CD4-positive, alpha-beta memory T cell (primary cell): ENCODE data around the gene SPATA32. TPM values are rescaled to one million over a fixed set of nuclear protein-coding genes. Genes with fewer than 3 reads are reported as not detected.

Experiments
- CTCF ChIA-PET: fragments of 350-600 bp; sonication (Branson Sonifier 250); formaldehyde crosslinking; loops from one replicate; lab custom pipeline; 2021; ENCODE audit warnings: inconsistent platforms; ENCODE audit not compliant: partially characterized antibody; lab: Charles Lee
- POLR2A ChIA-PET: fragments of 350-600 bp; sonication (Branson Sonifier 250); formaldehyde crosslinking; loops from one replicate; lab custom pipeline; 2021; ENCODE audit not compliant: partially characterized antibody; lab: Charles Lee
- DNase-seq, 5 donors: peaks; one replicate each; pipeline versions ENCODE4 v3.0.0 to v3.0.0-alpha.2; 2020 to 2022; ENCODE audit warnings: mixed read lengths in 1 of 5
- H3K27ac ChIP-seq: one replicate; pipeline ENCODE4 v1.7.0; 2013; ENCODE audit warnings: low read depth, low read length
- H3K27me3 ChIP-seq: 2 replicates; pipeline ENCODE4 v1.7.0; 2013; ENCODE audit warnings: mild to moderate bottlenecking, low read length, moderate library complexity; ENCODE audit not compliant: insufficient read depth
- H3K36me3 ChIP-seq: 2 replicates; pipeline ENCODE4 v1.7.0; 2013; ENCODE audit warnings: mild to moderate bottlenecking, low read length, moderate library complexity; ENCODE audit not compliant: insufficient read depth
- H3K4me1 ChIP-seq: 2 replicates; pipeline ENCODE4 v1.7.0; 2013; ENCODE audit warnings: mild to moderate bottlenecking, low read length, moderate library complexity; ENCODE audit not compliant: insufficient read depth
- H3K4me3 ChIP-seq, 2 donors: one replicate each; pipeline ENCODE4 v1.7.0; 2013; ENCODE audit warnings: low read length in 2 of 2, mild to moderate bottlenecking in 1 of 2
- H3K9me3 ChIP-seq, 2 donors: one replicate each; pipeline ENCODE4 v1.7.0; 2013; ENCODE audit warnings: low read length in 2 of 2, control low read depth in 1 of 2; ENCODE audit not compliant: control insufficient read depth in 1 of 2
- H3K27ac Mint-ChIP-seq, 7 donors: one replicate each; pipeline ENCODE4 v1.8.0; 2020 to 2021; ENCODE audit warnings: mixed read lengths in 7 of 7, mild to moderate bottlenecking in 6 of 7, inconsistent platforms in 3 of 7, moderate library complexity in 3 of 7
- H3K27me3 Mint-ChIP-seq, 2 donors: one replicate each; pipeline ENCODE4 v1.8.0; 2020 to 2021; ENCODE audit warnings: mixed read lengths in 2 of 2
- H3K36me3 Mint-ChIP-seq, 2 donors: one replicate each; pipeline ENCODE4 v1.8.0; 2020 to 2021; ENCODE audit warnings: mixed read lengths in 2 of 2, inconsistent platforms in 1 of 2, mild to moderate bottlenecking in 1 of 2
- H3K4me1 Mint-ChIP-seq, 4 donors: one replicate each; pipeline ENCODE4 v1.8.0; 2020 to 2021; ENCODE audit warnings: mixed read lengths in 4 of 4, mild to moderate bottlenecking in 1 of 4
- H3K4me3 Mint-ChIP-seq, 8 donors: one replicate each; pipeline ENCODE4 v1.8.0; 2020 to 2021; ENCODE audit warnings: mixed read lengths in 8 of 8, mild to moderate bottlenecking in 7 of 8, moderate library complexity in 6 of 8, inconsistent platforms in 3 of 8
- H3K9me3 Mint-ChIP-seq, 8 donors: one replicate each; pipeline ENCODE4 v1.8.0; 2020 to 2021; ENCODE audit warnings: mixed read lengths in 8 of 8, mild to moderate bottlenecking in 5 of 8, inconsistent platforms in 3 of 8, moderate library complexity in 1 of 8
- intact Hi-C: fragments of 100-400 bp; cut with micrococcal nuclease; formaldehyde crosslinking; loops from one replicate; pipeline ENCODE4 v1.15.1; 2023
- polyA plus RNA-seq, 2 donors: library from polyadenylated mRNA; unstranded; fragments of 300-500 nt; fragmentation: Illumina TruSeq; gene quantifications; one replicate each; pipeline ENCODE4 v1.2.3, GENCODE V29; 2021
- total RNA-seq, 2 experiments: library from RNA; stranded (reverse); gene quantifications; one replicate each; pipeline ENCODE4 v1.2.3, GENCODE V29; 2021

Gene SPATA32
- total and polyA plus RNA-seq, 4 experiments from 2014 or later = 0.22 to 0.49 (median 0.33) TPM

DNA sequence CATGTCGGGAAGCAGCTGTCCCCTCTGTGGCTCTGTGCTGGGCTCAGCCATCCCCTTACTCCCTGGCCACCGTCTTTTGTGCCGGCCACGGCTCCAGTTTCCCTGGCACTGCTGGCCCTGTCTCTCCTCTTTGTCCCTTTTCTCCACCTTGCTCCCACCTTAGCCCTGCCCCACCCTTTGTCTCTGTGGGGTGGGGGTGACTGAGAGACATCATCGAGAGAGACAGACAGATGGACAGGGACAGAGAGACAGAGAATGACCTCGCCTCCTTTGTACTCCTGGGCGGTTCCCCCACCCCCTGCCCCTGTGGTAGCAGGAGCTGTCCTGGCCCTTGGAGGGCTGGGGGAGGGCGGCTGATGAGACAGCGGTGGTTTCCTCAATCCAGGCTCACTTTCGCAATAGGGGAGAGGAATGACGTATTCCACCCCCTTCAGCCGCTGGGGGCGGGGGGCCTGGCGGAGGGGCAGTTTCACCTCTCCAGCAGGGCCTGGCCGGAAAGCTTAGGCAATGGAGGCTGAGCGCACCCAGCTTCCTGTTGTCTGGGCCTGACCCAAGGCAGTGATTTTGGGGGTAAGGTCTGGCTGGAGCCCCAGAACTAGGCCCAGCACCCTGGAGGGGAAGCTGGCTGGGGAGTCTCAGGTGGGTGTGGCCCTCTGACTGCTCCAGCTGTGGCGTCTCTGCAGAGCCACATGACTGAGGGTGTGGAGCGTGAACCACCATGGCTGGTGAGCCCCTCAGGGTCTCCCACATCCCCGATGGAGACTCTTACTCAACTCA, 32.9 kb downstream of the SPATA32 start:
- Histone ChIP-seq H3K4me1 (peaks cover 95% of the 10 kb centered on the region), H3K36me3 (peaks cover 23% of the 10 kb centered on the region), H3K27me3 (no peaks in the 10 kb centered on the region), H3K4me3 (peak overlapping the region; percentile 43 to 74), H3K9me3 (no peaks in the 10 kb centered on the region), H3K27ac (peak overlapping the region; percentile 97)
- Mint-ChIP-seq H3K4me1 (peaks cover 48 to 99% (median 69%) of the 10 kb centered on the region in 4 donors), H3K9me3 (no peaks in the 10 kb centered on the region), H3K27me3 (no peaks in the 10 kb centered on the region), H3K4me3 (peak overlapping the region; percentile 96 to 100 (median 99)), H3K27ac (peak overlapping the region; percentile 99 to 100 (median 100)), H3K36me3 (peaks cover 4 to 56% of the 10 kb centered on the region in 2 donors)
- peak; percentile 78 to 97 (median 84) for DNase-seq
- intact Hi-C loops = loop anchor here (1.0 to 5.0 kb wide), 2 partner anchors 10 to 963 kb away; partner anchors contain the start of gene KANSL1
- CTCF ChIA-PET = interaction anchor here (0.7 to 14.0 kb wide), 9 partner anchors 10 to 156 kb away, joined by 3 to 449 read pairs (median 6); partner anchors contain the start of genes ACBD4, FMNL1 and HEXIM1
- POLR2A ChIA-PET = interaction anchor here (0.5 to 30.3 kb wide), 14 partner anchors 4 to 799 kb away, joined by 3 to 1143 read pairs (median 4); partner anchors contain the start of genes ACBD4, FMNL1, HEXIM1 and HEXIM2

DNA sequence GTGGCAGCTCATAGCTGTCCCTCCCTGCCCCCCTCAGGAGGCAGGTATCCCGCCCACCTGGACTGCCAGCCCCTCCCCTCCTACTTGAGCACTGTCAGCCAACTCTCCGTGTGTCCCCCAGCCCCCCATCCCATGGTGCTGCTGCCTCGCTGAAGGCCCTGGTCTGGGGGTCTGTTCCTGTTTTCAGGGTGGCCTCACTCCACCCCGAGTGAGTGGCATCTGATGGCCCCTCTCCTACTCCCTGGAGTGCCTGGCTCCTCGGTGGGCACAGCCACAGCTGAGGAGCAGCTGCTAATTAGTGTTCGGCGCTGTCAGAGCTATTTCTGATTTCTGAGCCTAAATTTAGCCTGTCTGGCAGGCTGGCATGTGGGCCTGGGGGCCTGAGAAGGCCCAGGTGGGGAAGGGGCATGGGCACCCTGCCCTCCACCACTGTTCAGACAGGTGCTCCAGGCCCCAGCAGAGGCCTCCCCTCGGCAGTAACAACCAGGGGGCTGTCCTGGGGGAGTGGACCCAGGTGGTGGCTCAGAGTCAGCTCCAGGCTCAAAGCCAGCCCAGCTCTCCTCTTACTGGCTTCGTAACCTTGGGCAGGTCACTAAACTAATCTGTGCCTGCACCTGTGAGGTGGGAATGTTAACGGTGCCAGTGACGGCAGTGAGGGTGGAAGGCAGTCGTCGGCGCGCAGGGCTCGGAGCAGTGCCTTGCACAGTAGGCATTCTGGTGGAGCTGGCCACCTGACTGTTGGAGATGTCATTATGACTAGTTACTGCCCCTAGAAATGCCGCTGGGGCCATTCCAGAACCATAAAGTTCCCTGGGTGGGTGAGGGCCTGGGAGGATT, 33.8 kb downstream of the SPATA32 start:
- Mint-ChIP-seq H3K36me3 (peaks cover 5 to 57% of the 10 kb centered on the region in 2 donors), H3K4me3 (peak overlapping the region; percentile 96 to 100 (median 99)), H3K4me1 (peaks cover 41 to 99% (median 65%) of the 10 kb centered on the region in 4 donors), H3K27me3 (no peaks in the 10 kb centered on the region), H3K27ac (peak overlapping the region; percentile 99 to 100 (median 100)), H3K9me3 (no peaks in the 10 kb centered on the region)
- peaks cover 90% of the 10 kb centered on the region for H3K4me1 ChIP-seq
- H3K9me3 ChIP-seq = no peaks in the 10 kb centered on the region
- CTCF ChIA-PET = interaction anchor here (0.8 to 14.0 kb wide), 10 partner anchors 8 to 157 kb away, joined by 3 to 449 read pairs (median 6); partner anchors contain the start of genes FMNL1 and HEXIM1
- no peaks in the 10 kb centered on the region for H3K27me3 ChIP-seq
- DNase-seq = peak in 2 of 5 donors; percentile 30 to 73
- intact Hi-C loops = loop anchor here (2.0 to 5.0 kb wide), 3 partner anchors 79 to 964 kb away; partner anchors contain the start of genes HEXIM1 and KANSL1
- H3K36me3 ChIP-seq = peaks cover 17% of the 10 kb centered on the region
- peak overlapping the region; percentile 43 to 74 for H3K4me3 ChIP-seq
- peak overlapping the region; percentile 97 for H3K27ac ChIP-seq
- POLR2A ChIA-PET = interaction anchor here (1.2 to 30.3 kb wide), 10 partner anchors 3 to 93 kb away, joined by 3 to 1143 read pairs (median 27); partner anchors contain the start of genes ACBD4, FMNL1, HEXIM1 and HEXIM2

DNA sequence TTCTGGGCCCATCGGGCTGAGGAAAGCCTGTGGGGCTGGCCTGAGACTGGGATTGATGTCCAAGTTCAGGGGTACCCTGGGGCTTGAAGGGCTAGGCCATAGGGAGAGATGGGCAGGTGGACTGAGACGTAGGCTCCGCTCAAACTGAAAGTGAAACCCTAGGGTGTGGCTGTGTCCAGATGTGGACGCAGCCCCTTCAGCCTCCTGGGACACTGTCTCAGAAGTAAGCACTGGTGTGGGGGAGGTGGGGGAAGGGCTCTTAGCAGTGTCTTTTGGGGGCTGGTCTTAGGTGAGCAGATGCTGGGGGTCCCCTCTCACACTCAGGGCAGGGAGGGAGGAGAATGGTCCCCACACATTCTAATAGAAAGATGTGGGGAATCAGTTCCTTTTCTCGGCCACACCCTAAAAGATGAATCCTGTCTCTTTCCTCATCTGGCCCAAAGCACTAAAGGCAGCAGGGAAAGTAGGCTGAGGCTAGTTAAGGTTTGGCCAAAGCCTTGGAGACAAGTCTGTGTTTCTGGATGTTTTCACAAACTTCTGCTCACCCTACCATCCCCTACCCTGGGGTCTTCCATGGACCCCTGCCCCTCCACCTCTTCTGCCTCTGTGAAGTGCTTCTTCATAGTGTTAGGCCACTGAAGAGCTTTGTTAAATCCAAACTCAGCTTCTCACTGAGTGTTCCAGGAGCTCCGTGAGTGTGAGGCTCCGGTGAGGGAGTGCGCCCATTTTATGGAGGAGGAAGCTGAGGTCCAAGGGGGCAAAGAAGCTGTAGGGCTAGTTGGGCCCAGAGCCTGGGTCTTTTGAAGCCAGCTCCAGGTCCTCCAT, 34.6 kb downstream of the SPATA32 start:
- Histone ChIP-seq H3K27ac (peak overlapping the region; percentile 97), H3K27me3 (no peaks in the 10 kb centered on the region), H3K4me3 (peak overlapping the region; percentile 43 to 74), H3K36me3 (peaks cover 8% of the 10 kb centered on the region), H3K9me3 (no peaks in the 10 kb centered on the region), H3K4me1 (peaks cover 82% of the 10 kb centered on the region)
- ChIA-PET CTCF (interaction anchor here (0.8 to 14.0 kb wide), 7 partner anchors 8 to 93 kb away, joined by 3 to 449 read pairs (median 15); partner anchors contain the start of gene FMNL1), POLR2A (interaction anchor here (1.2 to 30.3 kb wide), 10 partner anchors 2 to 162 kb away, joined by 3 to 1143 read pairs (median 24); partner anchors contain the start of genes ACBD4, FMNL1, HEXIM1 and HEXIM2)
- peaks cover 9 to 56% of the 10 kb centered on the region in 2 donors for H3K36me3 Mint-ChIP-seq
- peak overlapping the region; percentile 96 to 100 (median 99) for H3K4me3 Mint-ChIP-seq
- intact Hi-C loops = loop anchor here (2.0 to 5.0 kb wide), 3 partner anchors 79 to 965 kb away; partner anchors contain the start of genes HEXIM1 and KANSL1
- no peaks in the 10 kb centered on the region for H3K9me3 Mint-ChIP-seq
- peak overlapping the region; percentile 99 to 100 (median 100) for H3K27ac Mint-ChIP-seq
- peaks cover 33 to 96% (median 58%) of the 10 kb centered on the region in 4 donors for H3K4me1 Mint-ChIP-seq
- DNase-seq = peak in 2 of 5 donors; percentile 24 to 49
- H3K27me3 Mint-ChIP-seq = no peaks in the 10 kb centered on the region

DNA sequence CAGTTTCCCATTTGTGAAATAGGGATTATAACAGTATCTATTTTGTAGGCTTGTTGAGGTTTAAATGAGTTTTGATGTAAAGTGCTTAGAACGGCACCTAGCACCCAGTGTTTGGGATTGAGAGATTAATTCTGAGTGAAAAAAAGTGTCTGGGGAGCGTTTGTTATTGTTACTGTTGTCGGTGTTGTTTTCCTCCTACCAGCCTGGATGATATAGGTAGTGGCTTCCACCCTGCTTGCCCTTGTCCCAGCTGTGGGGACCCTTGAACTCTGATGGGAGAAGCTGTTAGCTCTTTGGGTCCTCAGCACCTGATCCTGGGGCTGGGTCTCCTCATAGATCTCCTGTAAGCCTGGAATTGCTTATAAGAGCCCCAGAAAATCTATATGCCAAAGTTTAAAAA, 35.3 kb downstream of the SPATA32 start:
- intact Hi-C loops = loop anchor here (1.0 to 5.0 kb wide), 6 partner anchors 9 to 966 kb away; partner anchors contain the start of genes HEXIM1, KANSL1 and MAP3K14
- Histone ChIP-seq H3K36me3 (peaks cover under 1% of the 10 kb centered on the region), H3K4me1 (peaks cover 74% of the 10 kb centered on the region), H3K9me3 (no peaks in the 10 kb centered on the region), H3K27me3 (no peaks in the 10 kb centered on the region), H3K27ac (peak overlapping the region; percentile 97), H3K4me3 (peak overlapping the region; percentile 43 to 74)
- CTCF ChIA-PET = interaction anchor here (0.6 to 14.0 kb wide), 10 partner anchors 8 to 161 kb away, joined by 3 to 449 read pairs (median 9); partner anchors contain the start of genes ACBD4 and FMNL1
- peaks cover 9 to 53% of the 10 kb centered on the region in 2 donors for H3K36me3 Mint-ChIP-seq
- POLR2A ChIA-PET = interaction anchor here (0.5 to 24.4 kb wide), 19 partner anchors 9 to 768 kb away, joined by 3 to 1143 read pairs (median 5); partner anchors contain the start of genes ACBD4, HEXIM1, HEXIM2 and MAP3K14
- H3K27me3 Mint-ChIP-seq = no peaks in the 10 kb centered on the region
- H3K9me3 Mint-ChIP-seq = no peaks in the 10 kb centered on the region
- H3K27ac Mint-ChIP-seq = peak overlapping the region; percentile 99 to 100 (median 100)
- H3K4me3 Mint-ChIP-seq = peak overlapping the region; percentile 96 to 100 (median 99)
- peaks cover 30 to 89% (median 52%) of the 10 kb centered on the region in 4 donors for H3K4me1 Mint-ChIP-seq
- no peak for DNase-seq

DNA sequence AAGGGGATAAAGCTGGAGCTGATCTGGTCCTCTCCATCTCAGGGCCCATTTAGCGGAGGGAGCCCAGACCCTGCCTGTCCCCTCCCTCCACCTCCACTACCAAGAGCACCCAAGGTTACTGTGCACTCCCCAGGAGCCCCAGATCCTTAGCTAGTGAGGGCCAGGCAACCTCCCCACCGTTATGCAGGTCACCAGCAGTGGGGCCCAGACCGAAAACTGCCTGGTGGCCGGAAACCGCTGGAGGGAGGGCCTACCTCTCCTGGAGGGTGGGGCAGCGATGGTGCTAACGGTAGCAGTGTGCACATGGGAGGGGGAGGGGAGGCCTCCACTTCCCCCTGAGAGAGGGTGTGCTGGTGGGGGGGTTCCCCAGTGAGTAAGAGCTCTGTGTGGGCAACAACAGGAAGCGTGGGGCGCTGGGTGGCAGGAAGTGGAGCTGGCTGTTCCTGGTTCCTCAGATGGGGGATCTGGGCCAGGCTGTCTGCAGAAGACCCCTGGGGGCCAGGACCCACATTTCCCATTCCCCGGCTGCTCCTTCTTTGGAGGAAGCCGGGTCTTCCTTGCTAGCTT, 35.8 kb downstream of the SPATA32 start:
- peak; percentile 93 to 99 (median 94) for DNase-seq
- ChIA-PET CTCF (interaction anchor here (0.6 to 4.1 kb wide), 10 partner anchors 10 to 161 kb away, joined by 3 to 56 read pairs (median 5); partner anchors contain the start of gene ACBD4), POLR2A (interaction anchor here (0.5 to 24.4 kb wide), 21 partner anchors 9 to 768 kb away, joined by 3 to 1143 read pairs (median 5); partner anchors contain the start of genes ACBD4, HEXIM1, HEXIM2 and MAP3K14)
- no peaks in the 10 kb centered on the region for H3K9me3 Mint-ChIP-seq
- H3K27me3 Mint-ChIP-seq = no peaks in the 10 kb centered on the region
- H3K27ac Mint-ChIP-seq = peak overlapping the region; percentile 99 to 100 (median 100)
- Histone ChIP-seq H3K4me1 (peaks cover 69% of the 10 kb centered on the region), H3K36me3 (no peaks in the 10 kb centered on the region), H3K4me3 (peak overlapping the region; percentile 43 to 74), H3K9me3 (no peaks in the 10 kb centered on the region), H3K27me3 (no peaks in the 10 kb centered on the region), H3K27ac (peak overlapping the region; percentile 97)
- peaks cover 9 to 51% of the 10 kb centered on the region in 2 donors for H3K36me3 Mint-ChIP-seq
- peak overlapping the region; percentile 96 to 100 (median 99) for H3K4me3 Mint-ChIP-seq
- intact Hi-C loops = loop anchor here (1.0 to 5.0 kb wide), 6 partner anchors 9 to 966 kb away; partner anchors contain the start of genes HEXIM1, KANSL1 and MAP3K14
- peaks cover 30 to 85% (median 50%) of the 10 kb centered on the region in 4 donors for H3K4me1 Mint-ChIP-seq
